Dermis blood vessel endothelial cell (primary cell): ENCODE results near the gene KDM6A. TPM values are rescaled to one million over a fixed set of nuclear protein-coding genes. Genes with fewer than 3 reads are reported as not detected.
"Not testable (repeated sequence)": the region's sequence is repeated elsewhere in the genome, so short reads cannot be mapped to it uniquely, and the experiment has no call there.

Experiments
- DNase-seq: peaks from one replicate; pipeline ENCODE4 v3.0.0; 2010
- total RNA-seq: library from RNA; depleted of rRNA; stranded (reverse); fragments of >200 nt; gene quantifications from 2 replicates; pipeline ENCODE4 v1.2.3, GENCODE V29; 2014

The KDM6A gene
- total RNA-seq, 1 donor from 2014 or later: 32.5 TPM

GRCh38 chrX:44931441-44931973 is 58.5 kb downstream of the KDM6A start:
- DNase-seq: no peak

GRCh38 chrX:44935172-44935571 is 62.2 kb downstream of the KDM6A start:
- DNase-seq: no peak

GRCh38 chrX:44935640-44936039 is 62.7 kb downstream of the KDM6A start:
- no peak for DNase-seq

- no peak for DNase-seq
These were observed 64.6 kb downstream of the KDM6A start for GRCh38 chrX:44937606-44938005.

GRCh38 chrX:44938111-44938510 is 65.1 kb downstream of the KDM6A start:
- no peak for DNase-seq

GRCh38 chrX:44940541-44940940 is 67.6 kb downstream of the KDM6A start:
- DNase-seq: not testable (repeated sequence)

GRCh38 chrX:44943007-44943406 is 70.0 kb downstream of the KDM6A start:
- DNase-seq: no peak

GRCh38 chrX:44944894-44945293 is 71.9 kb downstream of the KDM6A start:
- DNase-seq: no peak

- DNase-seq: peak; percentile 28
These were observed 72.7 kb downstream of the KDM6A start for GRCh38 chrX:44945736-44946135.

GRCh38 chrX:44946771-44947170 is 73.8 kb downstream of the KDM6A start:
- DNase-seq: peak; percentile 51

GRCh38 chrX:44947995-44948394 is 75.0 kb downstream of the KDM6A start:
- DNase-seq: no peak

- no peak for DNase-seq
These were observed 75.4 kb downstream of the KDM6A start for GRCh38 chrX:44948406-44948805.

GRCh38 chrX:44949125-44949524 is 76.1 kb downstream of the KDM6A start:
- no peak for DNase-seq

- DNase-seq: peak; percentile 18
These were observed 77.7 kb downstream of the KDM6A start for GRCh38 chrX:44950471-44951366.

GRCh38 chrX:44951572-44952067 is 78.6 kb downstream of the KDM6A start:
- no peak for DNase-seq

- DNase-seq: no peak
These were observed 79.5 kb downstream of the KDM6A start for GRCh38 chrX:44952329-44953027.

- peak; percentile 1 for DNase-seq
These were observed 80.9 kb downstream of the KDM6A start for GRCh38 chrX:44953734-44954502.

- DNase-seq: peak; percentile 34
These were observed 81.6 kb downstream of the KDM6A start for GRCh38 chrX:44954562-44954961.

- no peak for DNase-seq
These were observed 84.9 kb downstream of the KDM6A start for GRCh38 chrX:44957848-44958247.

GRCh38 chrX:44958480-44958879 is 85.5 kb downstream of the KDM6A start:
- DNase-seq: no peak

GRCh38 chrX:44961817-44962607 is 89.0 kb downstream of the KDM6A start:
- DNase-seq: peak; percentile 5

GRCh38 chrX:44962944-44963343 is 90.0 kb downstream of the KDM6A start:
- DNase-seq: no peak
